Testis (tissue), 2 donors: ENCODE results near the gene TSACC.

ENCODE experiments used
- POLR2A ChIP-seq: fragments of 450-650 bp; IDR thresholded peaks from one replicate; pipeline ENCODE4 v1.6.1; 2017; ENCODE audit warnings: antibody characterized with exemption, mild to moderate bottlenecking, moderate library complexity
- TF ChIP-seq, protein P1 (sequence below), 3 experiments: fragments of 450-650 bp in 2 of 3; fragments of 200-600 bp in 1 of 3; sonication (generic) in 1 of 3; IDR thresholded peaks; one replicate each; pipeline ENCODE4 v1.5.1; 2016 to 2019; ENCODE audit warnings: antibody characterized with exemption in 3 of 3, mild to moderate bottlenecking in 2 of 3, moderate library complexity in 1 of 3

DNA sequence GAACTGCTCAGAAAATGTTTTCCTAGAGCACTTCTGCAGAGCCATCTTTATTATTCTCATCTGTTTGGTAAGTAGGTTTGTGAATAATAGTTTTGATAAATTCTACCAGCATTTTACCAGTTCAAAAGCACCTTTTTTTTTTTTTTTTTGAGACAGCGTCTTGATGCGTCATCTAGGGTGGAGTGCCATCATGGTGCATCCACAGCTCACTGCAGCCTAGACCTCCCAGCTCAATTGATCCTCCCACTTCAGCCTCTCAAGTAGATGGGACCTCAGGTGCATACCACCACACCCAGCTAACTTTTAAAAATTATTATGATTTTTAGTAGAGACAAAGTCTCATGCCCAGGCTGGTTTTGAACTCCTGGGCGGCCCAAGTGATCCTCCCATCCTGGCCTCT lies 20.9 kb downstream of the TSACC start:
- TF ChIP-seq, protein P1, sequence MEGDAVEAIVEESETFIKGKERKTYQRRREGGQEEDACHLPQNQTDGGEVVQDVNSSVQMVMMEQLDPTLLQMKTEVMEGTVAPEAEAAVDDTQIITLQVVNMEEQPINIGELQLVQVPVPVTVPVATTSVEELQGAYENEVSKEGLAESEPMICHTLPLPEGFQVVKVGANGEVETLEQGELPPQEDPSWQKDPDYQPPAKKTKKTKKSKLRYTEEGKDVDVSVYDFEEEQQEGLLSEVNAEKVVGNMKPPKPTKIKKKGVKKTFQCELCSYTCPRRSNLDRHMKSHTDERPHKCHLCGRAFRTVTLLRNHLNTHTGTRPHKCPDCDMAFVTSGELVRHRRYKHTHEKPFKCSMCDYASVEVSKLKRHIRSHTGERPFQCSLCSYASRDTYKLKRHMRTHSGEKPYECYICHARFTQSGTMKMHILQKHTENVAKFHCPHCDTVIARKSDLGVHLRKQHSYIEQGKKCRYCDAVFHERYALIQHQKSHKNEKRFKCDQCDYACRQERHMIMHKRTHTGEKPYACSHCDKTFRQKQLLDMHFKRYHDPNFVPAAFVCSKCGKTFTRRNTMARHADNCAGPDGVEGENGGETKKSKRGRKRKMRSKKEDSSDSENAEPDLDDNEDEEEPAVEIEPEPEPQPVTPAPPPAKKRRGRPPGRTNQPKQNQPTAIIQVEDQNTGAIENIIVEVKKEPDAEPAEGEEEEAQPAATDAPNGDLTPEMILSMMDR (IDR thresholded peaks at IDR 0.05) = no peak
- no peak for TF ChIP-seq POLR2A
